Rectal smooth muscle tissue (tissue), 1 donor: ENCODE measurements around the gene MMAA.
A peak's percentile ranks its signal among the peaks of the same experiment; 100 is the strongest.
"Not testable (repeated sequence)": the region's sequence is repeated elsewhere in the genome, so short reads cannot be mapped to it uniquely, and the experiment has no call there.

Experiments used
- H3K27ac ChIP-seq: one replicate; pipeline ENCODE4 v1.7.0; 2013; ENCODE audit warnings: low read depth, low read length, inconsistent platforms
- H3K27me3 ChIP-seq: one replicate; pipeline ENCODE4 v1.7.0; 2013; ENCODE audit warnings: low read length; ENCODE audit not compliant: control insufficient read depth, insufficient read depth
- H3K36me3 ChIP-seq: one replicate; pipeline ENCODE4 v1.7.0; 2013; ENCODE audit warnings: low read length; ENCODE audit not compliant: control insufficient read depth, insufficient read depth
- H3K4me1 ChIP-seq: one replicate; pipeline ENCODE4 v1.7.0; 2013; ENCODE audit warnings: low read length; ENCODE audit not compliant: control insufficient read depth, insufficient read depth
- H3K4me3 ChIP-seq: one replicate; pipeline ENCODE4 v1.7.0; 2013; ENCODE audit warnings: low read length
- H3K9ac ChIP-seq: one replicate; pipeline ENCODE4 v1.7.0; 2013; ENCODE audit warnings: low read length

The MMAA gene

DNA sequence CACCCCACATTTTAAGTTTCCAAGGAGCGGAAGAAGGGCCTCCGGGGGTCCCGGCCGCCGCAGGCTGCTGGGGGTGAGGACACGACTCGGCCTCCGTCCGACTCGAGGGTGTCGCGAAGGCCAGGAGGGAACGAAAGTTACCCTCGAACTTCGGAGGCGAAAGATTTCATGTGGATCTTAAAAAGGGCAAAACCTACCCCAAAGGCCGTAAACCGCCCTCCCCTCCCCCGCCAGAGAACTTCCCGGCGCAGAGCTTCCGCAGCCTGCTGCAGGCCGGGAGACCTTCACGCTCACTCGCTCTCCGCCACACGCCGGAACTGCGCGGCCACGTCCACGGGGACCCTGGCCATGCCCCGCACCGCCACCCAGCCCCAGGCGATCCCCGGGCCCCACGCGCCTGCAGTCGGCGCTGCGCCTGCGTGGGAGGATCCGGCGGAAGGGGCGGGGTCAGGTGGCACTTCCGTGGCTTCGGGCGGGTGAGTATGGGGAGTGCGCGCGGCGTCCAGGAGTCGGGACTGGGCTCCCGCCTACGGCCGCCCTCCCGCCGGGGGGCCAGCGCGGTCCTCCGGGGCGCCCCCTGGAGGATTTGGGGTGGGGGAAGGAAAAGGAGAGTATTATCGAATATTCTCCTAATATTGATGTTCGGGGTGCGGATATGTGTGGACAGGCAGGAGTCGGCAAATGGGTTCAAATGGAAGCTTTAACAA lies at the start of gene MMAA:
Gene MMAA, plus strand, starts transcription at position 454 of the 707 bp plus-strand sequence. CDS start 19,755 bp downstream, outside the sequence.
- Histone ChIP-seq H3K27ac (peak within 1 kb of the TSS; percentile 87), H3K27me3 (no peaks in the 10 kb centered on the region), H3K4me3 (peak within 1 kb of the TSS; percentile 72), H3K9ac (peak within 1 kb of the TSS; percentile 34), H3K4me1 (peaks cover 4% of the 10 kb centered on the region), H3K36me3 (no peaks in the 10 kb centered on the region)

GRCh38 chr4:145574546-145574945 lies 44.6 kb upstream of the MMAA start:
- not testable (repeated sequence) for H3K36me3 ChIP-seq, H3K9ac ChIP-seq, H3K4me3 ChIP-seq, H3K27me3 ChIP-seq, H3K27ac ChIP-seq, H3K4me1 ChIP-seq

DNA sequence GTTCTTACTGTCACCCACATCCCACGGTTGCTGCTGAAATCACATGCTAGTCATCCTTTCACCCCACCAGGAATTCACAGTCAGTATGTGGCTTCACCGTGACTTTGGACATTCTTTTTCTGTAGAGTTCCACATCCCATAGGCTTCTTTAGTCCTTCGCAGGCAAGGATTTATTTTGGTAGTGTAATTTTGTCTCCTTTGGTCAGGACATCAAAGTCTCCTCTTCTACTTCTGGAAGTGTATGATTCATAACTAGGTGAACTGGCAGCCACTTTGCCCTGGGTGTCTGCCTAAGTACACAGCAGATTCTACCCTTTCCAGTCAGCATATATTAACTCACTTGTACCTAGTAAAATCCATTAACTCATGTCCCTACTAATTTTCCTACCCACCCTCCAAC lies 38.3 kb upstream of the MMAA start:
- Histone ChIP-seq H3K36me3 (no peaks in the 10 kb centered on the region), H3K4me3 (no peak overlapping the region), H3K27ac (no peak overlapping the region), H3K9ac (no peak overlapping the region), H3K27me3 (no peaks in the 10 kb centered on the region), H3K4me1 (no peaks in the 10 kb centered on the region)

DNA sequence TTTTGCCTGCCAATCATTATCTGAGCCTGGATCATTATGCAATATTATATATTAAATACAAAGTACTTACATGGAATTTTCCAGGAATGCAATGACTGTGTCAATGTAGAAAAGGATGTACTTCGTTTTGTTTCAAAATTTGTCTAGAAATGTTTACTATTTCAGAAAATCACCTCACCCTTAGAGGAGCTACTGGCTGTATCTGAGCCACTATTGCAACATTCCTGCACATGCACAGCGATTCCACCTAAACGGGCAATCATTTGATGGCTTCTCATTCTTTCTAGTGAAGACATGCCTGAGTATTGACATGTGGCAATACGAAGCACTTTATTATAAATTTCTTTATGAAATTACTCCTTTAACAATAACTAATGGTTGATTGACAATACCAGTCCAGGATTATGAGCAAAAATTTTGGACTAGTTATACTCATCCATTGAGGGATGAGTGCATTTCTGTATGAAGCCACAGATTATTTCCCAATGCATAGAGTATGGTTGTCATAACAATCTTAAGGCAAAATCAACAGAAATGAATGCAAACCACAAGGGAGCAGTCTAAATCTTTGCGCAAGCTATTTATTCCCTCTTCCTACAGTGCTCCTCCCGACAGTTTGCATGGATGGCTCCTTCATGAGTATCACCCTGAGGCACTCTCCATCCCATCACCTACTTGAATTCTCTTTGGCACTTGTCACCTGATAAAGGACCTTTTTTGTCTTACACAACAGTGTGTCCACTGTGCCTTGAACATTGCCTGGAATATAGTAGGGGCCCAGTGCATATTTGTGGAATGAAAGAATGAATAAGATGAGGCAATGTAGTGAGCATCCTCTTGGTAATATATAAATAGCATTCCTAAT lies 35.8 kb upstream of the MMAA start:
- no peak overlapping the region for H3K4me3 ChIP-seq
- no peaks in the 10 kb centered on the region for H3K27me3 ChIP-seq
- no peaks in the 10 kb centered on the region for H3K36me3 ChIP-seq
- no peak overlapping the region for H3K9ac ChIP-seq
- H3K27ac ChIP-seq, result no peak overlapping the region
- H3K4me1 ChIP-seq, result no peaks in the 10 kb centered on the region

GRCh38 chr4:145587088-145587754 lies 32.0 kb upstream of the MMAA start:
- Histone ChIP-seq H3K4me1 (no peaks in the 10 kb centered on the region), H3K4me3 (no peak overlapping the region), H3K36me3 (no peaks in the 10 kb centered on the region), H3K27ac (no peak overlapping the region), H3K9ac (no peak overlapping the region), H3K27me3 (no peaks in the 10 kb centered on the region)

GRCh38 chr4:145589381-145589780 lies 29.8 kb upstream of the MMAA start:
- not testable (repeated sequence) for H3K4me1 ChIP-seq, H3K36me3 ChIP-seq, H3K4me3 ChIP-seq, H3K9ac ChIP-seq, H3K27me3 ChIP-seq, H3K27ac ChIP-seq

DNA sequence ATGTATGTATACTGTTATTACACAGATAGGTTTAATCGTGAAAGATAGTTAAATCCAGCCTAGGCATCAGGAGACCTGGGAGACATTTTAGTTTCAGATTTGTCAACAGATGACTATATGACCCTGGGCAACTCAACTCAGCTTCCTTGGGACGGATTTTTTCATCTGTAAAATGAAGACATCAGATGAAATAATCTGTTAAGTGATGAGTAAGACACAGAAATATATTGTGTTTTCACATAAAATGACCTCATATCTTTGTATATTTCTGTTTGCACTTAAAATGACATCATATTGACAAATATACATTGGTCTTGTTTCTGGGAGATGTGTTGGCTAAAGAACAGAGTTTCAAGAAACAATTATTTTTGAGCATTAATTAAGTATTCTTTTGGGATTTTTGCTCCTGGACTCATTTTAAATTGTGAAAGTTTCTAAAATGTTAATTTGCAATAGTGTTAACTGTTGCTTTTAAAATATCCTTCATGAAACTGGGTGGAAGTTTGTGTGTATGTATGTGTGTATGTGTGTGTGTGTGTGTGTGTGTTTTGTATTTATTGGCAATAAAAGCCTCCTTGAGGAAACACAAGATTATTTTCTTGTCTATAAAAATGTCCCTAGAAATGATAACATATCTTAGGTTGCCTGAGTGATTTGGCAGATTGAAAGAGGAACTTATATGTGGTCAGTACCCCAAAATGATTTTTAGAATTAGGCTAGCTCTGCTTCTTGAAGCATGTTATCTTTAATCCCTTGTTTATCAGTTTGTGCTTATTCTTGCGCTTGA lies 29.1 kb upstream of the MMAA start:
- Histone ChIP-seq H3K4me3 (no peak overlapping the region), H3K4me1 (no peaks in the 10 kb centered on the region), H3K36me3 (no peaks in the 10 kb centered on the region), H3K27ac (no peak overlapping the region), H3K27me3 (no peaks in the 10 kb centered on the region), H3K9ac (no peak overlapping the region)

DNA sequence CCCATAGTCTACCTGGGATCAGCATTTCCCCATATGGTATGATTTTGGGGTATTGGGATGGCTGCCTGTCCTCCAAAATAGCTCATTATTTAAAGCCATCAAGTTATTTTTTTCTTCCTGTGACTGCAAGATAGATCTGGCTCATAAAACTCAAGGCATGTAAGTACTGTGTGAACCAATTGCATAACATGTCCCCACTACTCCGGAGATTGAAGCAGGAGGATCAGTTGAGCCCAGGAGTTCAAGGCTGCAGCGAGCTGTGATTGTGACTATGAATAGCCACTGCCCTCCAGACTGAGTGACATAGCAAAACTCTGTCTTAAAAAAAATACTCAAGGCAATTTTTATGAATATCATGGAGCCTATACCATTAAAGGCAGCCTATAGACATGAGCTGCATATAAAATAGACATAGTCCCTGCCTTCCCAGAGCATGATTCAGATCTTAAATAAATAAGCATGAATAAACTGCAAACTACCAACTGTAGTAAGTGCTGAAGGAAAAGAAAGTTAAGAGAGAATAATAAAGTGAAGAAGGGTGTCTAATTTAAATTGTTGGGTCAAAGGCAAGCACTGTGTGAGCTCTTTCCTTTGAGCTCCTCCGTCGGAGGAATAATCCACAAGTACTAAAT lies 16.9 kb upstream of the MMAA start:
- Histone ChIP-seq H3K4me1 (no peaks in the 10 kb centered on the region), H3K27me3 (no peaks in the 10 kb centered on the region), H3K9ac (no peak overlapping the region), H3K27ac (no peak overlapping the region), H3K4me3 (no peak overlapping the region), H3K36me3 (no peaks in the 10 kb centered on the region)

- H3K4me1 ChIP-seq, result no peaks in the 10 kb centered on the region
- H3K9ac ChIP-seq, result no peak overlapping the region
- no peak overlapping the region for H3K27ac ChIP-seq
- no peaks in the 10 kb centered on the region for H3K27me3 ChIP-seq
- no peak overlapping the region for H3K4me3 ChIP-seq
- no peaks in the 10 kb centered on the region for H3K36me3 ChIP-seq
Observed at GRCh38 chr4:145605941-145606340, 13.2 kb upstream of the MMAA start.

DNA sequence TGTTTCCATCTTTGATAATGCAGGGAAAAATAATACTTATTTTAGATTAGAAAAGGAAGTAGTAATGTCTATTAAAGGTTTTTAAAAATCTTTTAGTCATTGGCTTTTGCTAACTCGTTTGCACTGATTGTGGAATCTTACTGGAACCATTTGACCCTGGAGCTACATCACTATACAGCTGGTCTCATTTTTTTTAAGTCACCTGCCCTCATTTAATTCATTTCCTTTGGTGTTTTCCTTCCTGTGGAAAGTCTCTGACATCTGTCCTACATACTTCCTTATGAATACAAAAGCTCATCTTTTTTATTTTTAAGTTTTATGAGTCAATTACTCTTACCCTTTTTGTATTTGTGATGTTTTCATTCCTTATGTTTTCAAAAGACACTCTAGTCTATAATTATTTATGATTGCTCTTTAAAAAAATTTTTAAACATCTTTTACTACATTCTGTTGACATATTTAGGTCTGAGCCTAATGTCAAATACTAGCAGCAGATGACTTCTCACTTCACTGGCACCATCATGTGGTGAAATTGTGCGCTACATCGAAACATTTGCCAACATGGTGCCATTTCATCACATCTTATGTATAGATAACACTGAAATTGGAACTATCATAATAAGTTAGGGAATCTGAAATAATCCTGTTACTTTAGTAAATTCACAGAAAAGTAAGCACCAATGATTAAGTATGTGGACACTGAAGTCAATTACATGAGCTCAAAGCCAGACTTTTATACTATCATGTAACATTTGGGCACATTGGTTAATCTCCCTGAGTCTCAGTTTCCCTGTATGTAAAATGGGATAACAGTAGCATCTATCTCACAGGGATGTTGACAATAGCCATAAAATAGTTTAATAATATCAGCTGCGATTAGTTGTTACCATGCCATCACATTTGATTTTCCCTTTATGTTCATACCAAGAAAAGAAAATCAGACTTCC lies 9.4 kb upstream of the MMAA start:
- no peak overlapping the region for H3K27ac ChIP-seq
- no peaks in the 10 kb centered on the region for H3K4me1 ChIP-seq
- no peak overlapping the region for H3K9ac ChIP-seq
- no peak overlapping the region for H3K4me3 ChIP-seq
- no peaks in the 10 kb centered on the region for H3K27me3 ChIP-seq
- no peaks in the 10 kb centered on the region for H3K36me3 ChIP-seq
